CD1c-positive myeloid dendritic cell (primary cell): ENCODE data around the gene IPO5.

ENCODE experiments used
- DNase-seq: peaks from one replicate; pipeline ENCODE4 v3.0.0-alpha.2; 2016; ENCODE audit errors: extremely low spot score

IPO5 gene

GRCh38 chr13:98059276-98059675 is 105.8 kb downstream of the IPO5 start:
- DNase-seq: no peak

GRCh38 chr13:98060282-98060681 is 106.8 kb downstream of the IPO5 start:
- DNase-seq: no peak

DNA sequence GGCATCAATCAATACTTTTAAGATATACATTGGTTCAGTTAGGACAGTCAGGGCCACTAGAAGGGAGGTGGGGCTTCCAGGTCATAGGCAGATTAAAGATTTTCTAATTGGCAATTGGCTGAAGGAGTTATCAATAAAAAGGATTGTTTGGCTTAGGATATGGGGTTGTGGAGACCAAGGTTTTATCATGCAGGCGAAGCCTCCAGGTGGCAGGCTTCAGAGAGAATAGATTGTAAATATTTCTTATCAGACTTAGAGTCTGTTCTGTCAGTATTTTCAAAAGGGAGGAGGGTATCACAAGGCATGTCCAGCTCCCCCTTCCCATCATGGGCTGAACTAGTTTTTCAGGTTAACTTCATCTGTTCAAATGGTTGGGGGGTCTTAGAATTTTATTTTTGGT is 112.0 kb downstream of the IPO5 start:
- no peak for DNase-seq

DNA sequence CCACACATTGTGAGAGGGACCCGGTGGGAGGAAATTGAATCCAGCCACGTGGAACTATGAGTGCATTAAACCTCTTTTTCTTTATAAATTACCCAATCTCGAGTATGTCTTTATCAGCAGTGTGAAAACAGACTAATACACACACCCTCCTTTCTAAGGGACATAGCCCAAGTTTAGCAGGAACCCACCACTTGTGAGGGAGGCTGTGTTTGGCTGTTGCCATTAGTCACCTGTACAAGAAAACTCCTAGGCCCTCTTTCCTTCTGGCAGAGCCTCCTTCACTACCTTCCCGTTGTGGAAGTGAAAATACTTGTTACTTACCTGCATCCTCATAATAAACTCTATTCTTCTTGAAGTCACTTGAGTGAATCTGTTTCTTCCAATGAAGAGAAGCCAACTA is 113.2 kb downstream of the IPO5 start:
- DNase-seq: no peak

DNA sequence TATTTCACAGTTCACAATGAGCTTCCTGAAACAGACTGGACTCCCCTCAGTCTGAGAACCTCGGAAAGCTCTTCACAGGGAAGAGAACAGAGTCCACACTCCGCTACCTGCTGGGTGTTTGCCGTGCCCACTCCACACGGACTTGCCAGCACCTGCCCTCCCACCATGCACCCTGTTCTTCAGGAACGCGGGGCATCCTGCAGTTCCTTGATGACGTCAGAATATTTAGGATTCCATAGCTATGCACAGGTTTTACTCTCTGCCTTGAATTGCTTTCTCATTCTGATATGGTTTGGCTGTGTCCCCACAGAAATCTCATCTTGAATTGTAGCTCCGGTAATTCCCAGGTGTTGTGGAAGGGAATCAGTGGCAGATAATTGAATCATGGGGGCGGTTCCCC is 115.0 kb downstream of the IPO5 start:
- no peak for DNase-seq

DNA sequence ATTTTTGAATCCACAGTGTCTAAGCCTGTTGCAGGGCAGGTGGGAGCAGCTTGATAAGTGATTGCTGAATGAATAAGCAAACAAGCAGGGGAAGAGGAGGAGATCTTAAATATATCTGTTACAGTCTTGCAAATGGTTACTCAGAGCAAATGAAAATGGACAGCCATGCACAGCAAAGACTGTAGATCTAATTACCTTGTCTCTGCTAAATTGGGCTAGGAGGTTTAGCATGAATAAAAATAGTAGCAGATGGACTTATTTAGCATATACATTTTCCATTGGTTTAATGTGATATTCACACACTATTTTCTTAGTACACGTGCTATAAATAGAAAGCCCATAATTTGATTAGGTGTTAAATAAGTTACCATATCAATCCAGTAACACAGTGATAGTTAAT is 116.5 kb downstream of the IPO5 start:
- no peak for DNase-seq

DNA sequence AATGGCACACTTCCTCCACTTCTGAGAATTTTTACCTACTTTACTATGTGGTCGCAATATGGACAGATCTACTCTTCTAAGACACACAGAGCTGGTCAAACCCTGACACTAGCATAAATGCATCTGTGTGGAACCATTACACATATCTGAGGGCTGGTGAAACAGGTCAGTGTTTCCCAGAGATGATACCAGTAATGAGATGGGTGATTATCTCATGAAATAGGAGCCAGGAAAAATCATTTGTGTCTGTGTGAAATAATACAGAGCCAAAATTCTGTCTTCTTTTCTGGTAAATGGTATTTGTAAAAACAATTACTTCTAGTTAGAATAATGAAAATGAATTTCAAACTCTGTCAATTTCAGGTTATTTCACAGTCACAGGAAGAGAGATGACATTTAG is 117.8 kb downstream of the IPO5 start:
- no peak for DNase-seq

GRCh38 chr13:98072476-98072875 is 119.0 kb downstream of the IPO5 start:
- no peak for DNase-seq
